Transverse colon (tissue), 4 donors: ENCODE results near the gene ENKUR. TPM values are rescaled to one million over a fixed set of nuclear protein-coding genes. Genes with fewer than 3 reads are reported as not detected.

Experiments
- DNase-seq: peaks from one replicate; pipeline ENCODE4 v3.0.0-alpha.2; 2019
- H3K27ac ChIP-seq, 4 donors: fragments of 200-600 bp; sonication (generic); 2 replicates each; pipeline ENCODE4 v1.5.1; 2016 to 2018; ENCODE audit warnings: inconsistent platforms in 4 of 4
- H3K27me3 ChIP-seq: fragments of 200-600 bp; sonication (generic); 2 replicates; pipeline ENCODE4 v1.5.1; 2017; ENCODE audit warnings: inconsistent platforms
- H3K36me3 ChIP-seq, 4 donors: fragments of 200-600 bp; sonication (generic); 2 replicates each; pipeline ENCODE4 v1.5.1; 2017 to 2019; ENCODE audit warnings: inconsistent platforms in 4 of 4
- H3K4me1 ChIP-seq, 4 donors: fragments of 200-600 bp; sonication (generic); 2 replicates each; pipeline ENCODE4 v1.5.1; 2017 to 2020; ENCODE audit warnings: inconsistent platforms in 4 of 4
- H3K4me3 ChIP-seq, 4 donors: fragments of 200-600 bp; sonication (generic); 1 replicate in 1 of 4; 2 replicates in 3 of 4; pipeline versions ENCODE4 v1.5.1 to v1.6.1; 2017 to 2019; ENCODE audit warnings: inconsistent platforms in 4 of 4
- H3K9me3 ChIP-seq, 2 donors: fragments of 200-600 bp; sonication (generic); 2 replicates each; pipeline ENCODE4 v1.5.1; 2017 to 2019; ENCODE audit warnings: inconsistent platforms in 2 of 2
- EP300 ChIP-seq: sonication (generic); formaldehyde crosslinking; IDR thresholded peaks from one replicate; pipeline ENCODE4 v1.6.1; 2017; ENCODE audit warnings: antibody characterized with exemption, low read depth
- POLR2A ChIP-seq: fragments of 450-650 bp; IDR thresholded peaks from one replicate; pipeline ENCODE4 v1.6.1; 2016; ENCODE audit warnings: antibody characterized with exemption, mild to moderate bottlenecking, moderate library complexity
- POLR2AphosphoS5 ChIP-seq, 3 donors: sonication (generic); formaldehyde crosslinking; IDR thresholded peaks; one replicate each; pipeline ENCODE4 v1.6.1; 2016; ENCODE audit warnings: antibody characterized with exemption in 3 of 3
- WGBS, 2 donors: methylation state at CpG; one replicate each; pipeline ENCODE4 v1.1.5; 2018; ENCODE audit warnings: low coverage in 1 of 2; 5-methylcytosine and 5-hydroxymethylcytosine counted together
- in situ Hi-C, 4 donors: fragments of 200-750 bp; cut with MboI; loops; one replicate each; pipeline versions ENCODE4 v1.15.0 to v1.15.1; 2017; ENCODE audit warnings: low sequenced_read_pairs in 3 of 4, low pct_ligation_motif_present in 1 of 4, low pct_unique_long_range_greater_than_20kb in 1 of 4
- intact Hi-C: fragments of 100-400 bp; cut with DNase I; formaldehyde crosslinking; loops from one replicate; pipeline ENCODE4 v1.15.1; 2023; ENCODE audit warnings: low total_unique reads
- total RNA-seq, 4 donors: library from RNA; depleted of rRNA; stranded (reverse); fragments of >200 nt; gene quantifications; one replicate each; pipeline ENCODE4 v1.1.0, GENCODE V29; 2016
- TF ChIP-seq, protein P1 (sequence below), 5 experiments: fragments of 200-600 bp in 3 of 5; fragments of 450-650 bp in 2 of 5; sonication (generic) in 3 of 5; IDR thresholded peaks; 1 replicate in 2 of 5; 2 replicates in 3 of 5; pipeline ENCODE4 v1.5.1; 2016 to 2017; ENCODE audit warnings: antibody characterized with exemption in 5 of 5, inconsistent platforms in 3 of 5, mild to moderate bottlenecking in 2 of 5, moderate library complexity in 1 of 5

ENKUR gene
- total RNA-seq, 4 donors from 2014 or later = 1.1 TPM; not detected in 3

DNA sequence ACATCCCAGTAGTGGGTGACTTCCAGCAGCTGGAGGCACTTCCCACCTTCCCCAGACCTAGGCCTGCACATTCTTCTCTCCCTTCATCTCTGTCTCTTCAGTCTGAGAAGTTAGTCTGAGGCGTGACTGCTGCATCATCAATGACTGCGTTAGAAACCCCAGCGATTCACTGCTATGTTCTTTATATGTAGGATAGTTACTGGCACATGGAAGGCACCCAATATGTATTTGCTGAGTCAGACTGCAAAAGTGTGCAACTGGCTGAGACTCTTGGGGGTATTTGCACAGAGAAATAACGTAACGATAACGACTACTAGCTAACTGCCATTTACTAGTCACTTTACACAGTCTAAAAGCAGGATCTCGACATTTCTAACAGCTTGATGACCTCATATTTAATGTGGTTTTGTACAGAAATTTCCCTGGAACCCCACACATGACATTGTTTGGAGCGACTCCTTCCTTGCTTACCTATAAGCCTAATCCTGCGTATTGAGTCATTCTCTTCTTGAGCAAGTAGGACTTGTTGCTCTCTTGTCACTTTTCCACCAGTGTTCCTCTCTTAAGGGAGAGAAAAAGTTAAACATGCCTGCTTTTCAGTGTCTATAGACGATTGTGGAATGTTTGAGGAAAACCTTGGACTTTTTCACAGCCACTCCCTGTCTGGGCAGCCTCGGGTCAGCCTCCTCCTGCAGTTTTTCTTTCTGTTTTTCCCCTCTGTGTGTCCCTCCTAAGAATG, 45.9 kb upstream of the ENKUR start:
- intact Hi-C loops = no loop called here
- in situ Hi-C loops = no loop called here
- TF ChIP-seq POLR2A (no peak), EP300 (no peak), POLR2AphosphoS5 (IDR thresholded peaks at IDR 0.05) (no peak)
- TF ChIP-seq, protein P1, sequence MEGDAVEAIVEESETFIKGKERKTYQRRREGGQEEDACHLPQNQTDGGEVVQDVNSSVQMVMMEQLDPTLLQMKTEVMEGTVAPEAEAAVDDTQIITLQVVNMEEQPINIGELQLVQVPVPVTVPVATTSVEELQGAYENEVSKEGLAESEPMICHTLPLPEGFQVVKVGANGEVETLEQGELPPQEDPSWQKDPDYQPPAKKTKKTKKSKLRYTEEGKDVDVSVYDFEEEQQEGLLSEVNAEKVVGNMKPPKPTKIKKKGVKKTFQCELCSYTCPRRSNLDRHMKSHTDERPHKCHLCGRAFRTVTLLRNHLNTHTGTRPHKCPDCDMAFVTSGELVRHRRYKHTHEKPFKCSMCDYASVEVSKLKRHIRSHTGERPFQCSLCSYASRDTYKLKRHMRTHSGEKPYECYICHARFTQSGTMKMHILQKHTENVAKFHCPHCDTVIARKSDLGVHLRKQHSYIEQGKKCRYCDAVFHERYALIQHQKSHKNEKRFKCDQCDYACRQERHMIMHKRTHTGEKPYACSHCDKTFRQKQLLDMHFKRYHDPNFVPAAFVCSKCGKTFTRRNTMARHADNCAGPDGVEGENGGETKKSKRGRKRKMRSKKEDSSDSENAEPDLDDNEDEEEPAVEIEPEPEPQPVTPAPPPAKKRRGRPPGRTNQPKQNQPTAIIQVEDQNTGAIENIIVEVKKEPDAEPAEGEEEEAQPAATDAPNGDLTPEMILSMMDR (IDR thresholded peaks at IDR 0.05) = no peak
- Histone ChIP-seq H3K27me3 (no peaks in the 10 kb centered on the region), H3K9me3 (no peaks in the 10 kb centered on the region), H3K4me1 (peaks cover 0 to 27% (median 5%) of the 10 kb centered on the region in 4 donors), H3K36me3 (no peaks in the 10 kb centered on the region), H3K4me3 (peak overlapping the region in 2 of 4 donors; percentile 8 to 31), H3K27ac (peak overlapping the region; percentile 66 to 73 (median 70))
- DNase-seq = no peak
- 69 to 80% methylated on average over 8 to 11 of the region's 11 CpGs for WGBS, 2 donors

DNA sequence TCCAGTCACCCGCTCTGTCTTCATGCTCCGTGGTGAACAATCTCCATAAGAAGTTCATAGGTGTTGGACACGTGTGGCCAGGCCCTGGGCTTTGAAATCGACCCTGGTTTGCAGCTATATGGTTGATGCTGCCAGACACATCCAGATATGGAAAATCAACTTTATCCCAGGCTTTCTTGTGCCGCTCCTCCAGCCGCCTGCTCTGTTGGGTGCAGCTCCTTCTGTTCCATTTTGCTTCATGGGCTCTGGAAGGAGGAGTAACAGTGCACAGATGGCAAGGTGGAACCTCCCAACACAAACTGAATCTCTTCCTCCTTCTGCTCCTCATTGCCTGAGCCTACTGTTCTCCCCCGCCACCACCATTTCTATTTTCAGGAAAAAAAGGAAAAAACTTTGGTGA, 45.2 kb upstream of the ENKUR start:
- H3K4me3 ChIP-seq = no peak overlapping the region
- H3K36me3 ChIP-seq = no peaks in the 10 kb centered on the region
- in situ Hi-C loops (no loop called here), intact Hi-C loops (no loop called here)
- peaks cover 0 to 27% (median 5%) of the 10 kb centered on the region in 4 donors for H3K4me1 ChIP-seq
- WGBS, 2 donors = 84 to 91% methylated on average over 6 to 7 of the region's 7 CpGs
- DNase-seq = no peak
- H3K27ac ChIP-seq = peak overlapping the region in 3 of 4 donors; percentile 66 to 73 (median 73)
- no peak for TF ChIP-seq POLR2AphosphoS5 (IDR thresholded peaks at IDR 0.05)
- TF ChIP-seq, protein P1 (IDR thresholded peaks at IDR 0.05) = no peak
- no peak for TF ChIP-seq POLR2A
- TF ChIP-seq EP300 = no peak
- no peaks in the 10 kb centered on the region for H3K27me3 ChIP-seq
- no peaks in the 10 kb centered on the region for H3K9me3 ChIP-seq

DNA sequence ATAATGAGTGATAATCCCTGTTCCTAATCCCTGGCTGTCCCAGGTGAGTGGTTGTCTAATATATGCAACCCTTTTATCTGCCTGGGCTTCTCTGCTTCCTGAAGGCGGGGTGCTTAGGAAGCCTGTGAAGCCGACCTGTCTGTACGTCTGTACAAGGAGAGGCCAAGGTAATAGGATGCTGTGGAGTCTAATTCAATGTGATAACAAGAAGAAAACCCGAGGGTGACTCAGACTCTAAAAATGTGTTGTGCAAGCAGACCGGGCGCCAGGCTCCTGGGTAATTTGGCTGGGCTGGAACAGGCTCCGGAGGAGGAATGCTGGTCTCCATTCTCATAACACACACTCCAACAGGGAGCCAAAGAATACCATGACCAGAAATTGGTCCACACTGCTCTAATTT, 44.0 kb upstream of the ENKUR start:
- DNase-seq = peak; percentile 65
- TF ChIP-seq, protein P1 (IDR thresholded peaks at IDR 0.05) = no peak
- no peak for TF ChIP-seq EP300
- TF ChIP-seq POLR2A = no peak
- TF ChIP-seq POLR2AphosphoS5 (IDR thresholded peaks at IDR 0.05) = no peak
- peak overlapping the region in 2 of 4 donors; percentile 19 to 41 for H3K27ac ChIP-seq
- no peaks in the 10 kb centered on the region for H3K9me3 ChIP-seq
- 39 to 48% methylated on average over 4 to 7 of the region's 7 CpGs for WGBS, 2 donors
- peaks cover 0 to 27% (median 5%) of the 10 kb centered on the region in 4 donors for H3K4me1 ChIP-seq
- H3K4me3 ChIP-seq = no peak overlapping the region
- H3K36me3 ChIP-seq = no peaks in the 10 kb centered on the region
- in situ Hi-C loops = no loop called here
- intact Hi-C loops = no loop called here
- H3K27me3 ChIP-seq = no peaks in the 10 kb centered on the region

DNA sequence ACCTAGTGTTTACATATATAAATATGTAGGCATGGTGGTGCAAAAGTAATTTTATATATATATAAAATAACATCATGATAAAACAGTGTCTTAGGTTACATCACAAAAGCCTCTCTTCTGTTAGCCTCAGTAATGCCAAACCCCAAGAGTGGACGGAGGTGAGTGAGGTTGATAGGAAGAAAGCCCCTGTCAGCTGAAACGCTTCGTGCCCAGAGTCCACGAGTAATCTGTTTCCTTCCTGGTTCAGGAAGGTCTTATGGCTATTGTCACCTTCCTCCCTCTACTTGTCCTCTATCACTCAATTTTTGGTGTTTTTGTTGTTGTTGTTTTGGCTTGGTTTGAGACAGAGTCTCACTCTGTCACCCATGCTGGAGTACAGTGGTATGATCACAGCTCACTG, 41.9 kb upstream of the ENKUR start:
- TF ChIP-seq EP300 (no peak), POLR2A (no peak)
- TF ChIP-seq, protein P1 (IDR thresholded peaks at IDR 0.05) = no peak
- no peak overlapping the region for H3K27ac ChIP-seq
- intact Hi-C loops = no loop called here
- in situ Hi-C loops = no loop called here
- H3K9me3 ChIP-seq = no peaks in the 10 kb centered on the region
- no peak for DNase-seq
- no peaks in the 10 kb centered on the region for H3K36me3 ChIP-seq
- 77 to 81% methylated on average over 4 of the region's 4 CpGs for WGBS, 2 donors
- no peak overlapping the region for H3K4me3 ChIP-seq
- peaks cover 0 to 25% (median 4%) of the 10 kb centered on the region in 4 donors for H3K4me1 ChIP-seq
- H3K27me3 ChIP-seq = no peaks in the 10 kb centered on the region
